ENCODE data around the gene LSAMP. TPM values are rescaled to one million over a fixed set of nuclear protein-coding genes. Genes with fewer than 3 reads are reported as not detected.

Gene LSAMP
- total and polyA plus RNA-seq, 2 donors (not counting 3 experiments of a cell fraction or from before 2014, with no cell fraction given) = not detected

GRCh38 chr3:116181159-116181558 lies 264.1 kb downstream of the LSAMP start:
- Histone ChIP-seq H3K9me3 (replicated peaks; ENCODE audit: control insufficient read depth, insufficient read depth, low read length) (no peaks in the 10 kb centered on the region), H3K4me3 (replicated peaks in 1 of 3; ENCODE audit: insufficient read depth in 1 of 3, low read depth in 1 of 3, low read length in 3 of 3) (no peak overlapping the region), H3K27ac (ENCODE audit: insufficient read depth, low read depth, low read length) (no peak overlapping the region), H3K4me2 (ENCODE audit: insufficient read depth, low read length) (no peak overlapping the region), H3K36me3 (ENCODE audit: control insufficient read depth in 2 of 2, extremely low read depth in 1 of 2, insufficient read depth in 2 of 2, low read length in 2 of 2) (no peaks in the 10 kb centered on the region), H3K9ac (replicated peaks; ENCODE audit: extremely low read depth, insufficient read depth, low read length) (no peak overlapping the region), H2AFZ (ENCODE audit: low read depth, low read length) (no peak overlapping the region), H3K9me1 (replicated peaks; ENCODE audit: control insufficient read depth, extremely low read depth, insufficient read depth, low read length) (no peaks in the 10 kb centered on the region), H3K79me2 (ENCODE audit: control insufficient read depth, insufficient read depth, low read length) (no peaks in the 10 kb centered on the region), H3K27me3 (ENCODE audit: control insufficient read depth in 2 of 2, insufficient read depth in 2 of 2, low read length in 2 of 2) (no peaks in the 10 kb centered on the region), H3K4me1 (ENCODE audit: control insufficient read depth, extremely low read depth, insufficient read depth, low read length) (no peaks in the 10 kb centered on the region), H4K20me1 (replicated peaks; ENCODE audit: control insufficient read depth, extremely low read depth, insufficient read depth, low read length) (no peaks in the 10 kb centered on the region)
- intact Hi-C loops (cut with micrococcal nuclease) = no loop called here
- BruUV-seq (replicated peaks) = no TSS peak
- ChIA-PET POLR2A (no interaction called here), CTCF (no interaction called here)
- no peak for TF ChIP-seq JUN (IDR thresholded peaks at IDR 0.05; ENCODE audit: borderline replicate concordance, insufficient read depth, insufficient read length, low read depth)
- TF ChIP-seq POLR2A (IDR thresholded peaks at IDR 0.05; ENCODE audit: low read depth, low read length) = no peak
- no peak for TF ChIP-seq GATA2 (IDR thresholded peaks at IDR 0.05; ENCODE audit: insufficient read depth, insufficient read length, low read depth, low read length)
- TF ChIP-seq FOS (IDR thresholded peaks at IDR 0.05; ENCODE audit: borderline replicate concordance, insufficient read depth, low read length) = no peak
- TF ChIP-seq, protein P1, sequence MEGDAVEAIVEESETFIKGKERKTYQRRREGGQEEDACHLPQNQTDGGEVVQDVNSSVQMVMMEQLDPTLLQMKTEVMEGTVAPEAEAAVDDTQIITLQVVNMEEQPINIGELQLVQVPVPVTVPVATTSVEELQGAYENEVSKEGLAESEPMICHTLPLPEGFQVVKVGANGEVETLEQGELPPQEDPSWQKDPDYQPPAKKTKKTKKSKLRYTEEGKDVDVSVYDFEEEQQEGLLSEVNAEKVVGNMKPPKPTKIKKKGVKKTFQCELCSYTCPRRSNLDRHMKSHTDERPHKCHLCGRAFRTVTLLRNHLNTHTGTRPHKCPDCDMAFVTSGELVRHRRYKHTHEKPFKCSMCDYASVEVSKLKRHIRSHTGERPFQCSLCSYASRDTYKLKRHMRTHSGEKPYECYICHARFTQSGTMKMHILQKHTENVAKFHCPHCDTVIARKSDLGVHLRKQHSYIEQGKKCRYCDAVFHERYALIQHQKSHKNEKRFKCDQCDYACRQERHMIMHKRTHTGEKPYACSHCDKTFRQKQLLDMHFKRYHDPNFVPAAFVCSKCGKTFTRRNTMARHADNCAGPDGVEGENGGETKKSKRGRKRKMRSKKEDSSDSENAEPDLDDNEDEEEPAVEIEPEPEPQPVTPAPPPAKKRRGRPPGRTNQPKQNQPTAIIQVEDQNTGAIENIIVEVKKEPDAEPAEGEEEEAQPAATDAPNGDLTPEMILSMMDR (IDR thresholded peaks at IDR 0.05; ENCODE audit: extremely low read depth in 1 of 2, insufficient read depth in 1 of 2, low read depth in 1 of 2, low read length in 2 of 2) = no peak
- TF ChIP-seq EZH2 (IDR thresholded peaks at IDR 0.05; ENCODE audit: borderline replicate concordance, low read depth, low read length, severe bottlenecking) = no peak
- no peak for TF ChIP-seq MYC (IDR thresholded peaks at IDR 0.05; ENCODE audit: low read depth, low read length)
- dilution Hi-C loops (cut with MboI; ENCODE audit: extremely low pct_ligation_motif_present, low sequenced_read_pairs) = no loop called here
- no peak for FAIRE-seq
- no peak for DNase-seq (ENCODE audit: low read depth, low spot score)

DNA sequence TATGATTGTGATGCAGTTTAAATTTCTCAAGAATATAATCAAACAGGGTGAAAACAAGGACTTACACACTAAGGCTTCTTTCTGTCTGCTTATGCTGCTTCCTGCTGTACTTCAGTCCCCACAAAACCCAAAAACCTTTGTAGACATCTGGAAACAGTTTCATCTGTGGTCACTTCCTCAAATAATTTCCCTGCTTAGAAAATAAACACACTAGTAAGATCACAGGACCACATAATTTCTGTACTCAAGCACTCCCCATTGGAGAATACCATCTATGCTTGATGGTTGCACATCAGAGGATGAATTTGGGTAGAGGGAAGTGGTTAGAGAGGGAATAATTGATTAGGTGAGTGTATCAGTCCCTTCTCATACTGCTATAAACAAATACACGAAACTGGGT lies 266.2 kb downstream of the LSAMP start:
- no TSS peak for BruUV-seq (replicated peaks)
- Histone ChIP-seq H3K79me2 (ENCODE audit: control insufficient read depth, insufficient read depth, low read length) (no peaks in the 10 kb centered on the region), H3K4me2 (ENCODE audit: insufficient read depth, low read length) (no peak overlapping the region), H3K9me3 (replicated peaks; ENCODE audit: control insufficient read depth, insufficient read depth, low read length) (no peaks in the 10 kb centered on the region), H2AFZ (ENCODE audit: low read depth, low read length) (no peak overlapping the region), H3K27me3 (ENCODE audit: control insufficient read depth in 2 of 2, insufficient read depth in 2 of 2, low read length in 2 of 2) (no peaks in the 10 kb centered on the region), H4K20me1 (replicated peaks; ENCODE audit: control insufficient read depth, extremely low read depth, insufficient read depth, low read length) (no peaks in the 10 kb centered on the region), H3K4me3 (replicated peaks in 1 of 3; ENCODE audit: insufficient read depth in 1 of 3, low read depth in 1 of 3, low read length in 3 of 3) (no peak overlapping the region), H3K9ac (replicated peaks; ENCODE audit: extremely low read depth, insufficient read depth, low read length) (no peak overlapping the region), H3K9me1 (replicated peaks; ENCODE audit: control insufficient read depth, extremely low read depth, insufficient read depth, low read length) (no peaks in the 10 kb centered on the region), H3K27ac (ENCODE audit: insufficient read depth, low read depth, low read length) (no peak overlapping the region), H3K4me1 (ENCODE audit: control insufficient read depth, extremely low read depth, insufficient read depth, low read length) (no peaks in the 10 kb centered on the region), H3K36me3 (ENCODE audit: control insufficient read depth in 2 of 2, extremely low read depth in 1 of 2, insufficient read depth in 2 of 2, low read length in 2 of 2) (no peaks in the 10 kb centered on the region)
- dilution Hi-C loops (cut with MboI; ENCODE audit: extremely low pct_ligation_motif_present, low sequenced_read_pairs) = no loop called here
- intact Hi-C loops (cut with micrococcal nuclease) = no loop called here
- DNase-seq (ENCODE audit: low read depth, low spot score) (no peak), FAIRE-seq (no peak)
- POLR2A ChIA-PET = no interaction called here
- TF ChIP-seq JUN (IDR thresholded peaks at IDR 0.05; ENCODE audit: borderline replicate concordance, insufficient read depth, insufficient read length, low read depth) (no peak), MYC (IDR thresholded peaks at IDR 0.05; ENCODE audit: low read depth, low read length) (no peak), GATA2 (IDR thresholded peaks at IDR 0.05; ENCODE audit: insufficient read depth, insufficient read length, low read depth, low read length) (no peak), POLR2AphosphoS5 (IDR thresholded peaks at IDR 0.05; ENCODE audit: insufficient read depth, low read depth, low read length) (no peak), POLR2A (IDR thresholded peaks at IDR 0.05; ENCODE audit: low read depth, low read length) (no peak), FOS (IDR thresholded peaks at IDR 0.05; ENCODE audit: borderline replicate concordance, insufficient read depth, low read length) (no peak), EZH2 (IDR thresholded peaks at IDR 0.05; ENCODE audit: borderline replicate concordance, low read depth, low read length, severe bottlenecking) (no peak)
- TF ChIP-seq, protein P2, sequence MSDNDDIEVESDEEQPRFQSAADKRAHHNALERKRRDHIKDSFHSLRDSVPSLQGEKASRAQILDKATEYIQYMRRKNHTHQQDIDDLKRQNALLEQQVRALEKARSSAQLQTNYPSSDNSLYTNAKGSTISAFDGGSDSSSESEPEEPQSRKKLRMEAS (IDR thresholded peaks at IDR 0.05; ENCODE audit: insufficient read depth, insufficient read length) = no peak
- TF ChIP-seq, protein P1 (IDR thresholded peaks at IDR 0.05; ENCODE audit: extremely low read depth in 1 of 2, insufficient read depth in 1 of 2, low read depth in 1 of 2, low read length in 2 of 2) = no peak
- CTCF ChIA-PET = no interaction called here
